HG02763 (cell line): Measurements from ENCODE around the gene GAB4.
"Not testable (repeated sequence)": the region's sequence is repeated elsewhere in the genome, so short reads cannot be mapped to it uniquely, and the experiment has no call there.

Experiments used
- ATAC-seq: cut with Tn5 transposase; IDR thresholded peaks from one replicate; pipeline ENCODE4 v1.9.1; 2021; ENCODE audit warnings: mild to moderate bottlenecking, moderate library complexity; ENCODE audit not compliant: unreplicated experiment

GAB4 gene

DNA sequence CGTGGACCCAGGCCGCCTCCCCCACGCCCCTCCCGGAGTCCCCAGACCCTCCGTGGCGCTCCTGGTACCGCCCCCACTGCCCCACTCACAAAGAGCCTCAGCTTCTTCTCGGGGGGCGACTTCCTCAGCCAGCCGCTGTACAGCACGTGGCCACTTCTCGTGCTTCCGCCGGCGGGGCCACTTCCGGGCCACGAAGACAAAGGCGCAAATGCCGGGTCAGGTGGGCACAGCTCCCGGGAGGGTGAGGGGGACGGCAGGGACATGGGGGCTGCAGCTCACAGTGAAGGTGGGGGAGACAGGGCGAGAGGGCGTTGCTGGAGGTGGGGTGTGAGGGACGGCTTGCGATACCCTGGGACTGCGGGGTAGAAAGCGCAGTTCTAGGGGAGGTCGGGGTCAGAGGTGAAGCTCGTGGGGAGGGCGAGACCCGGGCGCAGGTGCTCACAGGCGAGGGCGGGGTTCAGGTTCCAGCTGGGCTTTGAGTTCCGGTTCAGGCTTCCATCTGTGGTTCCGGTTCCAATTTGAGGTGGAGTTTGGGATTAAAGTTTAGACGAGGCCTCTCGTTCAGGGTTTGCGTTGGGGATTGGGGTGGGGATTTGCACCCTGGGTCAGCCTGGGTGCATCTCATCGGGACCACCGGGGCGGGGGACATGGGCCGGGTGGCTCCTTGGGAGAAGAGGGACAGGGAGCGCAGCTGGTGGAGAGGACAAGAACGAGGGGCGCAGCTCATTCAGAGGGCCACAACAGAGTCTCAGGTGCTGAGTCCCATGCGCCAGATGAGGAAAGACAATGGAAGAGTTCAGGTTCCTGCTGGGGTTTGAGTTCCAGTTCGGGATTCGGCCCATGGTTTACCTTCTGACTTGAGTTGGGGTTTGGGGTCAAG is at the start of gene GAB4:
Gene GAB4 (minus strand): TSS at position 371 of the 880 bp plus-strand sequence. CDS start 108 bp downstream, at position 263.
- no peak for ATAC-seq

DNA sequence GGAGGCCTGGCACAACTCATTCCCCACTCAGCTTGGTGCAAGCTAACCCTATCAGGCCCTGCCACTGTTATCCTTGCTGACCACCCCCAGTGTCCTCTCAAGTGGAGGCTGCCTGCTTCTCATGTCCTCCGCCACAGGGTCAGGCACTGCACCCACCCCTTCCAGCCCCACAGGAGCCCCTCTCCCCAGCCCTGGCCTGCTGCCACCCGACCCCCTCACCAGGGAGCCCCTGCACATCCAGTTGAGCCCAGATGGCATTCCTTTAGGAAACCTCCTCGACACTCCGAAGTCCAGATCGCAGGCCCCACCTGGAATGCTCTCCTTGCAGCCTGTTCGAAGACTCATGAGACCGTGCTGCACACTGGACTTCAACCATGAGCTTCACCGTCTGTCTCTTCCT is 48.8 kb upstream of the GAB4 start:
- no peak for ATAC-seq

DNA sequence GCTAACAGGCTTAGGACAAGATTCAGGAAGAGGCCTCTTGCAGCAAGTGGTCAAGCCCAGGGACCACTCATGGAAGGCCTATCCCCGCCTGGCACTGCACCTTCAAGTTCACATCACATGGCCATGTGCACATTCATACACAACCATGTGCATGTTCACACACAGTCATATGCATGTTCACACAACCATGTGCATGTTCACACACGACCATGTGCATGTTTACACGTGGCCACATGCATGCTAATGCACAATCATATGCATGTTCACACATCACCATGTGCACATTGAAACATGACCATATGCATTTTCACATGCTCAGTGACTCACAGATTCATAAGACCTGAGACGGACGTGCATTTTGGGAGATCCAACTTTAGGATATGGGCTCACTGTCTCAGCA is 48.0 kb upstream of the GAB4 start:
- no peak for ATAC-seq

- no peak for ATAC-seq
Observed at GRCh38 chr22:17047656-17048055, 39.6 kb upstream of the GAB4 start.

DNA sequence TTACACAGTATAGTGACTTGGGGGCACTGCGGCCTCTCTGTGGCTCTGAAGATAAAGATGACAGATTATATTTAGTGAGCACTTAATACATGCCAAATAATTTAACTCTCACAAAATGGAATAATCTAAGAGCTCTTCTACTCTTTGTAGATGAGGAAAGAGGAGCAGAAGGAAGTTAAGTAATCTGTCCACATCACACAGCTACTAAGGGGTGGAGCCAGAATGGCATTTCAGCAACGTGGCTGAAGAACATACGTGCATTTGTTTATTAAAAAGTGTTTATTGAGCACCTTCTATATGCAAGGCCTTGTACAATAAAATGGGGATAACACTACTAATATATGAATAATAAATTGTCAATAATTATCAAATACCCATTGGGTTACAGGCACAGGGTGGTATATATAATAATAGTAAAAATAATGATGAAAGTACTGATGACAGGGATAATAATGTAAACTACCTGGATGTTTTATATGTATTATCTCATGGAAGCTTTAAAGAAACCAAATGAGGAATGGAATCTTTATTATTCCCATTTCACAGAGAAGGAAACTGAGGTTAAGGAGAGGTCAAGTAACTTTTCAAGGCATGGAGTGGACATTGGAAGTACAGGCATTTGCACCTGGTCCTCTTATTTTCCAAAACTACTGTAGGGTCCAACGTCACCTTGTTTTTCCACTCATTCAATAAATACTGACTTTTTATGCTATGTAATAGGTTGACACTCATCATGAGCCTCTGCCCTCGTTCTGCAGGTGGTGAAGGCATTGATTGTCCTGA is 38.7 kb upstream of the GAB4 start:
- ATAC-seq, result no peak

DNA sequence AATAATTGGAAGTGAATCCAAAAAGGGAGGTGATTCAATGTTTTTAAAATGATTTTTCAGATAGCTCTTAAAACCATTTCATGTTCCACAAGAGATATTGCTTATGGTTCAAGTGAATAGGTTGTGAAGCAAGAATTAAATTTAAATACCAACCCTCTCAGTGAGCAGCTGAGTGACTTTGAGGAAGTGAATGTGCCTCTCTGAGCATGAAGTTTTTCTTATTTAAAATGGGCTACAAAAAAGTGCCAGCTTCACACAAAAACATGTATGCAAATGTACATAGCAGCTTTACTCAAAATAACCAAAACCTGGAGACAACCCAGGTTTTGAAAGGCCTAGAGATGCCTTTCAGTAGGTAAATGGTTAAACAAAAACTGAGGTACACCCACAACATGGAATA is 35.5 kb upstream of the GAB4 start:
- ATAC-seq, result no peak

DNA sequence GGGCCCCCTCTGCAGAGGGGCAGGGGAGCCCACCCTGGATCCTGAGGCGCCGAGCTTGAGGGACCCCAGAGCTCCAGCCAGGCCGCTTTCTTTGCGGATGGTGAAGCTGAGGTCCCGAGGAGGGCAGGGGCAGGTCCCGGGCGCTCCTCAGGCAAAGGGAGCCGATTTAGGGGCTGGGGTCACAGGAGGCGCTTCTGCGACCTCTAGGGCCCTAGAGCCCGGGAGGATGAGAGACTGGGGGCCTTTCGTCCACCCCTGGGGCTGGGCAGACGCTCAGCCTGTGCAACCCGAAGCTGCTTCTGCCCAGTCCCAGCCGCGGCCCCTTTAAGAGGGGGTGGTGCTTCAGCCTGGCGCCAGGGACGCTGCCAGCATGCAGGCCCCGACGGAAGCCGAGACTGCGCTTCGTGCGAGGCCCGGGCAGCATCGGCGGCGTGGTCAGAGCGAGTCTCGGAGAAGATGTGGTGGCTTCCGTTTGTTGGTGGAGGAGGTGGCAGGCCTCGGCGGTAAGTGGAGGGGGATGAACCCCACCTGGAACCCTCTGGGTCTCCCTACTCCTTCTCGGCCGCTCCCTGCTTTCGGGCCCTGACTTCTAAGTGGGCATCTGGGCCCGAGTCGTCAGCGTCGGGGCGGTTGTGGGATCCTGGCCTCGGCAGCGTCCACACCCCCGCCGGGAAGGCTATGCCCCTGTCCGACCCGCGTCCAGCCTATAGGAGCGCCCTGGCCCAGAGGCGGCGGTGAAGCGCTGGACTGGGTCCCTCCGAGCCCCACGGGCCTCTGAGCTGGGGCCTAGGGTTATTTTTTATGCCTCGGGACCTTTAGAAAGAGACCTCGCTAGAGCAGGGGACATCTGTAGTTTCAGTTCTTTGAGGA is 29.1 kb upstream of the GAB4 start:
- not testable (repeated sequence) for ATAC-seq

DNA sequence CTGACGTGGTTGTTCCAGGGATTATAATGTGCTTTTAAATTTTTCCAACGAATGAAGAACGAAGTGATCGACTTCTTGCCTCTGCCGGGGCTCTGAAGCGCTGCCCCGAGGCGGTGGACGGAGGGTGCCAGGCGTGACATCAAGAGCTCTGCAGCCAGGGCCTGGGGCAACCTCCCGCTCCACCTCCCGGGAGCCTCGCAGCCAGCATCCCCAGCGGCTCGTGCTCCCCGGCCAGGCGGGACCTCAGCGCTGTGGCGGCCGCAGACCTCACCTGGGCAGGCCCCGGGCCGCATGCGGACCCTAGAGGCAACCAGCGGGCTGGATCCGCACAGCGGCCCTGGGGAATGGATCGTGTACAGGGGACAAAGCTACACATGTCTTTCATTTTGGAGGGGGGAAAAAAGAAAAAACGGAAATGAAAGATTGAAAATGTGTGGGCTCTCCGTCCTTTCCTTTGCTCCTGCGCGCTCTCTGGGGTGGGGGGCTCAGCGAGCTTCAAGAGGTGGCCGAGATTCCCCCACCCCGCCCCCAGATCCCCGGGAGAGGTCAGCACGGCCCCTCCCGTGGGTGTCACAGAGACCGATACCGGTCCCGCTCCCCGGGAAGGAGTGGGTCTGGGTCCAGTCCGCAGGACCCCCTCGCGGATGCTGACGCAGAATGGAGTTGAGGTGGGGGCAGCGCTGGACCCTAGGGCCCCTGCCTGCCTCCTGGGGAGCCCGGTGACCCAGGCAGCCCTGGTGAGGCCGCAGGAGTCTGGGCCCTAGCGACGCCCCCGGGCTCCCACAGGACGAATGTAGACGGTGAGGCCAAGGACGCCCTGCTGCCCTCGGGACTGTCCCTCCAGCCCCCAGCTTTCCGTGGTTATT is 28.2 kb upstream of the GAB4 start:
- not testable (repeated sequence) for ATAC-seq

- no peak for ATAC-seq
Observed at GRCh38 chr22:17035246-17035645, 27.2 kb upstream of the GAB4 start.

- not testable (repeated sequence) for ATAC-seq
Observed at GRCh38 chr22:17034532-17034931, 26.5 kb upstream of the GAB4 start.

DNA sequence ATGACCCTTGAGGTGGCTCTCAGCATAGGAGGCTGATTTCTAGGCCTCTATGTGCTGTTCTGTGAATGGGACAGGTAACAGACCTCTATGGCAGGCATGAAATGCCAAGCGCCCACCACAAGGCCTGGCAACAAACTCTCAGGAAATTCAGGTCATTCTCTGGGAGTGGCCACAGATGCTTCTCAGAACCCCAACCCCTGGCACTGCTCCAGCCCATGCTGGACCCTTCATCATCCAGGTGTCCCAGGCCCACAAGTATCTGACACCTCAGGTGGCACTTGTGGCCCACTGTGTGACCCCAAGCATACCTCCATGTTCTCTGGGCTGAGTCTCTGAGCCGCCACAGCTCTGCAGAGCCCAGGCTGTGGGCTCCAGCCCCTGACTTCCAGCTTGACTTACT is 24.3 kb upstream of the GAB4 start:
- ATAC-seq, result not testable (repeated sequence)

GRCh38 chr22:17024380-17024779 is 16.4 kb upstream of the GAB4 start:
- ATAC-seq, result not testable (repeated sequence)

GRCh38 chr22:17015552-17015951 is 7.5 kb upstream of the GAB4 start:
- ATAC-seq, result not testable (repeated sequence)

DNA sequence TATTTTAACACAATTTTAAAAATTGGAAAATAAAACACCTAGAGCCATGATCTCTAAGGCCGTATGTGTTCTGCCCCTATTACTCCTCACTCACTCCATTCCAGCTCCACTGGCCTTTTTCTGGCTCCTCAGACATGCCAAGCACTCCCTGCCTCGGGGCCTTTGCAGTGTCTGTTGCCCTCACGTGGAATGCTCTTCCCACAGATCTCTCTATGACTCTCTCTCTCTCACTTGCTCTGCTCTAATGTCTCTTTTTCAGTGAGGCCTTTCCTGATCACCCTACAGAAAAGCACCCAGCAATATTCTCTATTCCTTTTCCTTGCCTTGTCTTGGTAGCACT is 6.0 kb upstream of the GAB4 start:
- not testable (repeated sequence) for ATAC-seq

DNA sequence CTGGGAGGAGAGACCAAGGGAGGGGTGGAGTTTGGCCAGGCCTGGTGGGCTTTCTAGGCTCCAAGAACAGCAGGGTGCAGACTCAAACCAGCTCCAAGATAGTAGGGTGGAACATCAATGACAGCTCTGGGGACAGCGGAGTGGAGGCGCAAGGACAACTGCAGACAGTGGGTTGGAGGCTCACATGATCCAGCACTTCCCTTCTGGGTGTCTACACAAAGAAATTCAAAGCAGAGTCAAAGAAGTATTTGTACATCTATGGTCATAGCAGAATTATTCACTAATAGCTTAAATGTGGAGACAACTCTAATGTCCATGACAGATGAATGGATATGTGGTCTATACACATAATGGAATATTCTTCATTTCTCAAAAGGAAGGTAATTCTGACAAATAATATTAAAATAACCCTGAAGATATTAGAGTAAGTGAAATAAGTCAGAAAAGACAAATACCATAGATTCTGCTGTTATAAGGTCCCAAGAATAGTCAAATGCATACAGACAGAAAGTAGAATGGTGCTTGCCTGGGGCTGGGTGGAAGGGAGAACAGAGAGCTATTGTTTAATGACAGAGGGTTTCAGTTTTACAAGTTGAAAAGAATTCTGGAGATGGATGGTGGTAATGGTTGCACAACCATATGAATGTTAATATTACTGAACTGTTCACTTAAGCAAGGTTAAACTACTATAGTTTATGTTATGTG is 5.5 kb upstream of the GAB4 start:
- ATAC-seq, result no peak

- no peak for ATAC-seq
Observed at GRCh38 chr22:17012267-17012666, 4.2 kb upstream of the GAB4 start.

- no peak for ATAC-seq
Observed at GRCh38 chr22:17009640-17010291, 1.7 kb upstream of the GAB4 start.

GRCh38 chr22:17007257-17007656 is 765 bp downstream of the GAB4 start:
- ATAC-seq, result no peak

GRCh38 chr22:16989915-16990314 is 18.1 kb downstream of the GAB4 start:
- no peak for ATAC-seq
